K562 (cell line): ENCODE measurements around the gene ZBTB46. TPM values are rescaled to one million over a fixed set of nuclear protein-coding genes. Genes with fewer than 3 reads are reported as not detected.

Experiments used
- ATAC-seq: fragments of 200-7000 bp; cut with Tn5 transposase; 3 replicates; pipeline ENCODE4 v1.9.1; 2020; ENCODE audit warnings: moderate library complexity
- BruUV-seq: library from RNA; stranded (reverse); fragments of 400-500 nt; replicated peaks from 2 replicates; lab custom pipeline; 2021; lab: Mats Ljungman, UMichigan
- CTCF ChIA-PET: fragments of 300-600 bp; formaldehyde crosslinking; extraction: SDS; loops from one replicate; lab custom pipeline; 2021; ENCODE audit warnings: low intra/inter-chr PET ratio; lab: Yijun Ruan, JAX
- POLR2A ChIA-PET: fragments of 300-600, 350-650 bp; sonication (Branson Sonifier 250); formaldehyde crosslinking; extraction: SDS; loops from one replicate; lab custom pipeline; 2021; ENCODE audit warnings: antibody characterized with exemption, inconsistent platforms; lab: Yijun Ruan, JAX
- DNase-seq, 4 experiments: peaks; one replicate each; pipeline versions ENCODE4 v3.0.0 to v3.0.0-alpha.2; 2011 to 2018; ENCODE audit warnings: low spot score in 3 of 4, mixed read lengths in 3 of 4; ENCODE audit errors: extremely low read depth in 1 of 4
- FAIRE-seq: peaks from 2 replicates; lab custom pipeline; 2011; peaks lifted over from hg19 to GRCh38; lab: Jason Lieb, UNC
- H2AFZ ChIP-seq: 2 replicates; pipeline ENCODE4 v1.6.0; 2011; ENCODE audit warnings: low read depth, low read length, control low read depth, inconsistent platforms
- H3K27ac ChIP-seq: fragments of 200-600 bp; 3 replicates; pipeline ENCODE4 v1.8.0; 2011; ENCODE audit warnings: low read depth, mild to moderate bottlenecking, control low read depth, inconsistent platforms, low read length, moderate library complexity, mixed read lengths; ENCODE audit errors: extremely low read depth
- H3K27me3 ChIP-seq, 2 experiments: fragments of 300-600 bp in 1 of 2; 2 replicates in 1 of 2; 3 replicates in 1 of 2; pipeline versions ENCODE4 v1.6.0 to v1.8.0; 2011; ENCODE audit warnings: inconsistent platforms in 2 of 2, low read length in 2 of 2, mild to moderate bottlenecking in 1 of 2, mixed read lengths in 1 of 2, moderate library complexity in 1 of 2; ENCODE audit not compliant: control insufficient read depth in 2 of 2, insufficient read depth in 2 of 2
- H3K36me3 ChIP-seq: fragments of 300-600 bp; 3 replicates; pipeline ENCODE4 v1.8.0; 2011; ENCODE audit warnings: mild to moderate bottlenecking, low read length, inconsistent platforms; ENCODE audit not compliant: control insufficient read depth, insufficient read depth
- H3K4me1 ChIP-seq, 2 experiments: fragments of 200-600 bp in 1 of 2; replicated peaks in 1 of 2; 2 replicates in 1 of 2; 3 replicates in 1 of 2; pipeline versions ENCODE4 v1.5.1 to v1.8.0; 2011; ENCODE audit warnings: inconsistent platforms in 2 of 2, low read length in 2 of 2, mild to moderate bottlenecking in 1 of 2, mixed read lengths in 1 of 2, moderate library complexity in 1 of 2; ENCODE audit not compliant: control insufficient read depth in 2 of 2, insufficient read depth in 2 of 2
- H3K4me2 ChIP-seq: 2 replicates; pipeline ENCODE4 v1.6.1; 2011; ENCODE audit warnings: low read length, control low read depth, inconsistent platforms, mixed read lengths; ENCODE audit not compliant: insufficient read depth
- H3K4me3 ChIP-seq: fragments of 200-600 bp; sonication (generic), shearing (Covaris generic); 2 replicates; pipeline ENCODE4 v1.5.1; 2016; ENCODE audit warnings: control low read depth, inconsistent platforms
- H3K79me2 ChIP-seq: fragments of 200-600 bp; 3 replicates; pipeline ENCODE4 v1.8.0; 2011; ENCODE audit warnings: low read length, inconsistent platforms; ENCODE audit not compliant: control insufficient read depth, insufficient read depth
- H3K9ac ChIP-seq, 2 experiments: 2 replicates each; pipeline versions ENCODE4 v1.6.0 to v1.6.1; 2011; ENCODE audit warnings: low read depth in 2 of 2, low read length in 2 of 2, control low read depth in 1 of 2, inconsistent platforms in 1 of 2, mild to moderate bottlenecking in 1 of 2, mixed read lengths in 1 of 2; ENCODE audit not compliant: insufficient read depth in 1 of 2
- H3K9me1 ChIP-seq: one replicate; pipeline ENCODE4 v1.6.0; 2011; ENCODE audit warnings: inconsistent platforms, mild to moderate bottlenecking, low read length, moderate library complexity; ENCODE audit not compliant: control insufficient read depth, insufficient read depth
- H3K9me3 ChIP-seq: replicated peaks from 2 replicates; pipeline ENCODE4 v1.5.1; 2011; ENCODE audit warnings: low read depth, low read length, inconsistent platforms; ENCODE audit not compliant: control insufficient read depth, insufficient read depth
- H4K20me1 ChIP-seq: replicated peaks from 2 replicates; pipeline ENCODE4 v1.6.1; 2011; ENCODE audit warnings: low read length, inconsistent platforms, mixed read lengths; ENCODE audit not compliant: control insufficient read depth, insufficient read depth
- COPS2 ChIP-seq: fragments of 450-650 bp; conservative IDR thresholded peaks from 2 replicates; pipeline ENCODE4 v1.6.1; 2016; ENCODE audit warnings: mild to moderate bottlenecking, moderate library complexity
- ERF ChIP-seq: fragments of 450-650 bp; formaldehyde crosslinking; IDR thresholded peaks from 2 replicates; pipeline ENCODE4 v1.4.0; 2020; ENCODE audit warnings: mild to moderate bottlenecking, mixed read lengths
- MEF2D ChIP-seq: conservative IDR thresholded peaks from 2 replicates; pipeline ENCODE4 v1.6.1; 2016; ENCODE audit warnings: low read depth, missing genetic modification characterization, missing compliant biosample characterization
- NFE2 ChIP-seq: IDR thresholded peaks from 2 replicates; pipeline ENCODE4 v1.6.1; 2014; ENCODE audit warnings: antibody characterized with exemption, low read depth
- NFRKB ChIP-seq: fragments of 450-650 bp; IDR thresholded peaks from 2 replicates; pipeline ENCODE4 v1.6.1; 2016; ENCODE audit warnings: low read depth
- OTX1 ChIP-seq: fragments of 450-650 bp; formaldehyde crosslinking; IDR thresholded peaks from 2 replicates; pipeline ENCODE4 v1.4.0; 2022; ENCODE audit warnings: mild to moderate bottlenecking
- POLR2G ChIP-seq: fragments of 200-400 bp; formaldehyde crosslinking; IDR thresholded peaks from 2 replicates; pipeline ENCODE4 v1.6.1; 2017; ENCODE audit warnings: low read depth, mild to moderate bottlenecking, antibody characterized with exemption, low read length, moderate library complexity
- RBFOX2 ChIP-seq: fragments of 200-400 bp; formaldehyde crosslinking; IDR thresholded peaks from 2 replicates; pipeline ENCODE4 v1.6.1; 2017; ENCODE audit warnings: low read depth, mild to moderate bottlenecking, low read length, moderate library complexity
- RBM17 ChIP-seq: fragments of 200-400 bp; formaldehyde crosslinking; IDR thresholded peaks from 2 replicates; pipeline ENCODE4 v1.6.1; 2017; ENCODE audit warnings: low read depth, mild to moderate bottlenecking, low read length, borderline replicate concordance
- RBM22 ChIP-seq: fragments of 200-400 bp; formaldehyde crosslinking; IDR thresholded peaks from 2 replicates; pipeline ENCODE4 v1.6.1; 2018; ENCODE audit warnings: low read length, low read depth; ENCODE audit not compliant: poor library complexity, severe bottlenecking
- SRSF1 ChIP-seq: fragments of 200-400 bp; formaldehyde crosslinking; IDR thresholded peaks from 2 replicates; pipeline ENCODE4 v1.6.1; 2017; ENCODE audit warnings: mild to moderate bottlenecking, low read depth, low read length, moderate library complexity
- ZNF695 ChIP-seq: fragments of 450-650 bp; formaldehyde crosslinking; IDR thresholded peaks from 2 replicates; pipeline ENCODE4 v1.4.0; 2020; ENCODE audit warnings: mild to moderate bottlenecking, moderate library complexity
- WGBS: fragments of 100-300 bp; shearing (Covaris generic); methylation state at CpG from one replicate; pipeline ENCODE4 v1.1.6; 2016; ENCODE audit warnings: low coverage, mixed read lengths; ENCODE audit not compliant: insufficient coverage; ENCODE audit errors: missing lambda C conversion rate; 5-methylcytosine and 5-hydroxymethylcytosine counted together
- in situ Hi-C: fragments of 300-500 bp; cut with MboI; formaldehyde crosslinking; loops from 4 replicates; pipeline ENCODE4 v1.15.0; 2018; ENCODE audit warnings: inconsistent platforms, mixed read lengths
- intact Hi-C: fragments of 100-400 bp; cut with micrococcal nuclease; formaldehyde crosslinking; loops from 2 replicates; pipeline ENCODE4 v1.14.2; 2022
- polyA plus RNA-seq, 8 experiments: library from polyadenylated mRNA; depleted of rRNA in 4 of 8; stranded (reverse) in 5 of 8; unstranded in 3 of 8; fragments of >200 nt; fragmentation: Nextera tagmentation in 2 of 8; fragmentation: Illumina TruSeq in 1 of 8; extraction: Ambion mirVana in 2 of 8; extraction: Trizol in 1 of 8; gene quantifications; 2 replicates each; pipeline versions ENCODE4 v1.2.1 to v1.2.3, GENCODE V29; 2011 to 2014; ENCODE audit warnings: inconsistent platforms in 1 of 8, missing spikeins in 1 of 8
- total RNA-seq, 7 experiments: library from RNA; depleted of rRNA in 6 of 7; stranded (reverse); fragments of >200 nt in 6 of 7; fragmentation: Illumina TruSeq in 2 of 7; extraction: Trizol in 2 of 7; gene quantifications; 2 replicates each; pipeline versions ENCODE4 v1.2.1 to v1.2.3, GENCODE V29; 2011 to 2021; ENCODE audit warnings: low replicate concordance in 1 of 7
- TF ChIP-seq, protein P1 (sequence below), 2 experiments: fragments of 450-650 bp in 1 of 2; sonication (generic) in 1 of 2; formaldehyde crosslinking in 1 of 2; IDR thresholded peaks; 2 replicates each; pipeline versions ENCODE4 v1.7.1 to v1.9.0; 2016 to 2022; ENCODE audit warnings: inconsistent platforms in 1 of 2, mild to moderate bottlenecking in 1 of 2, missing genetic modification reagents in 1 of 2

Gene ZBTB46
- total and polyA plus RNA-seq, 9 of the 15 experiments (the other 6 are each of a cell fraction or from before 2014, with no cell fraction given), result 0.29 to 4.1 (median 1.1) TPM

DNA sequence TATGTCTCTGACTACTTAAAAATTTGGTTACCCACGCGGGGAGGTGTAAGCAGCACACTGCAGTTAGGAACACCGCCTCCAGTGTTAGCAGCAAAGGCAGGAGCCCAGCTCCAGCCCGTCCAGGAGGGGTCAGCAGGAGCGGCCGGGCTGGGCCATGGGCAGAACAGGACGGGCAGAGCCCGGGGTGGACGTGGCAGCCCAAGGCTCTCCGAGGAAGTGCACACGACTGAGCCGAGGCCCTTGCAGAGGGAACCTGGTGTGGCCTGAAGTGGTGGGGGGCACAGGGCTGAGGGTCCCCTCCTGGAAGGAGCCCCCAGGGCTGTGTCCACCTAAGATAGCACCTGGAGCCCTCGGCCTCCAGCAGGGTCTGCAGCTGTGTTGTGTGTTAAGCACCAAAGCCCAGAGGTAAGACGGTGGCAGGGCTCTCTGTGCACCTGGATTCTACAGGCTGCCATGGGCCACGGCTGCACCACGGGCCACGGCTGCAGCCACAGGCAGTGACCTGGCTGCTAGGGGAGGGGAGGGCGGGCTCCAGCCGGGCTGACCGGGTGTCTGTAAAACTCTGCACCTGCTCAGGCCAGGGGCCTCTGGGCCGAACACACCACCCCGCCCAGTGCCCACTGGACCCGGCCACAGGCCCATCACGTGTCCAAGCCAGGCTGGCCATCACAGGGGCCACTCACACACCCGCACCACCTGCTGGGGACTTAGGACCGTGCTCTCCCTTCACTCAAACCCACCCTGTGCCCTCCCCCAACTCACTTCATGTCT lies 84.9 kb downstream of the ZBTB46 start:
- 0 out of 3 replicates have a peak, but pooled peaks have one; percentile 9 for ATAC-seq
- no peaks in the 10 kb centered on the region for H3K27me3 ChIP-seq
- ChIA-PET POLR2A (interaction anchor here (1.4 kb wide), 1 partner anchor 40 kb away, joined by 5 read pairs; no protein-coding TSS in a partner anchor), CTCF (no interaction called here)
- no peak overlapping the region for H3K4me2 ChIP-seq
- H3K4me3 ChIP-seq, result no peak overlapping the region
- H3K9me3 ChIP-seq, result no peaks in the 10 kb centered on the region
- in situ Hi-C loops, result no loop called here
- no peak for DNase-seq
- H3K9me1 ChIP-seq, result no peaks in the 10 kb centered on the region
- H3K36me3 ChIP-seq, result peaks cover 28% of the 10 kb centered on the region; the same call in 1 of the 3 replicates
- no TSS peak for BruUV-seq
- WGBS, result 74% methylated on average over 23 of the region's 26 CpGs
- no peak for FAIRE-seq
- H3K27ac ChIP-seq, result no peak overlapping the region
- no peak overlapping the region for H2AFZ ChIP-seq
- H3K4me1 ChIP-seq, result peaks cover 12 to 69% of the 10 kb centered on the region in 2 experiments
- no peaks in the 10 kb centered on the region; the same call in 1 of the 2 replicates for H4K20me1 ChIP-seq
- H3K79me2 ChIP-seq, result peaks cover 6% of the 10 kb centered on the region; the same call in 2 of the 3 replicates
- intact Hi-C loops, result no loop called here
- H3K9ac ChIP-seq, result no peak overlapping the region
- TF ChIP-seq POLR2G (peak; percentile 62), RBM17 (no peak), OTX1 (CRISPR knock-in tag) (no peak), MEF2D (tag) (no peak), NFRKB (no peak), SRSF1 (no peak), RBM22 (peak; percentile 55), RBFOX2 (0 out of 2 replicates have a peak, but pooled peaks have one; percentile 16), ZNF695 (CRISPR knock-in tag) (no peak), COPS2 (no peak), ERF (CRISPR knock-in tag) (no peak), NFE2 (no peak)
- TF ChIP-seq, protein P1, sequence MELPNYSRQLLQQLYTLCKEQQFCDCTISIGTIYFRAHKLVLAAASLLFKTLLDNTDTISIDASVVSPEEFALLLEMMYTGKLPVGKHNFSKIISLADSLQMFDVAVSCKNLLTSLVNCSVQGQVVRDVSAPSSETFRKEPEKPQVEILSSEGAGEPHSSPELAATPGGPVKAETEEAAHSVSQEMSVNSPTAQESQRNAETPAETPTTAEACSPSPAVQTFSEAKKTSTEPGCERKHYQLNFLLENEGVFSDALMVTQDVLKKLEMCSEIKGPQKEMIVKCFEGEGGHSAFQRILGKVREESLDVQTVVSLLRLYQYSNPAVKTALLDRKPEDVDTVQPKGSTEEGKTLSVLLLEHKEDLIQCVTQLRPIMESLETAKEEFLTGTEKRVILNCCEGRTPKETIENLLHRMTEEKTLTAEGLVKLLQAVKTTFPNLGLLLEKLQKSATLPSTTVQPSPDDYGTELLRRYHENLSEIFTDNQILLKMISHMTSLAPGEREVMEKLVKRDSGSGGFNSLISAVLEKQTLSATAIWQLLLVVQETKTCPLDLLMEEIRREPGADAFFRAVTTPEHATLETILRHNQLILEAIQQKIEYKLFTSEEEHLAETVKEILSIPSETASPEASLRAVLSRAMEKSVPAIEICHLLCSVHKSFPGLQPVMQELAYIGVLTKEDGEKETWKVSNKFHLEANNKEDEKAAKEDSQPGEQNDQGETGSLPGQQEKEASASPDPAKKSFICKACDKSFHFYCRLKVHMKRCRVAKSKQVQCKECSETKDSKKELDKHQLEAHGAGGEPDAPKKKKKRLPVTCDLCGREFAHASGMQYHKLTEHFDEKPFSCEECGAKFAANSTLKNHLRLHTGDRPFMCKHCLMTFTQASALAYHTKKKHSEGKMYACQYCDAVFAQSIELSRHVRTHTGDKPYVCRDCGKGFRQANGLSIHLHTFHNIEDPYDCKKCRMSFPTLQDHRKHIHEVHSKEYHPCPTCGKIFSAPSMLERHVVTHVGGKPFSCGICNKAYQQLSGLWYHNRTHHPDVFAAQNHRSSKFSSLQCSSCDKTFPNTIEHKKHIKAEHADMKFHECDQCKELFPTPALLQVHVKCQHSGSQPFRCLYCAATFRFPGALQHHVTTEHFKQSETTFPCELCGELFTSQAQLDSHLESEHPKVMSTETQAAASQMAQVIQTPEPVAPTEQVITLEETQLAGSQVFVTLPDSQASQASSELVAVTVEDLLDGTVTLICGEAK (IDR thresholded peaks at IDR 0.05), result no peak
- TF ChIP-seq, protein P1 (CRISPR knock-in tag; IDR thresholded peaks at IDR 0.05), result no peak
